ENCODE measurements around the gene ARSK. TPM values are rescaled to one million over a fixed set of nuclear protein-coding genes. Genes with fewer than 3 reads are reported as not detected.

ARSK gene
- total RNA-seq, 4 donors from 2014 or later: 5.9 to 12.2 (median 7.7) TPM

DNA sequence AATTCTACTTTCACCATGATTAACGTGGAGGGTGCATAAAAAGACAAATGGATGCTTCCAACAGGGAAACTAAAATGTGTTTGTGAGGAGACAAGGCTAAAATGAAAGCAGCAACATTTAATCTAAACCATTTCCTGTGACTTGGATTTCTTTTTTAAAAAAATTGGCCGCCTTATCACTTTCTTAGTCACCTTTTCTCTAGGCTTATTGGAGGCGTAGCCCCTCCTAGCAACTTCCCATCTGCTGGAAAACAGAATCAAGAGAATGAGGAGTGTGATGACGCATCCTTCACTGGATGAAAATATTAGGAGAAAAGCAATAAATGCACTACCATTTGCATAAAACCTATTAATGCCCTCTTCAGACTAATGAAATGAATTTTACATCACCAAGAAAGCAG lies 64.2 kb downstream of the ARSK start:
- TF ChIP-seq, protein P1, sequence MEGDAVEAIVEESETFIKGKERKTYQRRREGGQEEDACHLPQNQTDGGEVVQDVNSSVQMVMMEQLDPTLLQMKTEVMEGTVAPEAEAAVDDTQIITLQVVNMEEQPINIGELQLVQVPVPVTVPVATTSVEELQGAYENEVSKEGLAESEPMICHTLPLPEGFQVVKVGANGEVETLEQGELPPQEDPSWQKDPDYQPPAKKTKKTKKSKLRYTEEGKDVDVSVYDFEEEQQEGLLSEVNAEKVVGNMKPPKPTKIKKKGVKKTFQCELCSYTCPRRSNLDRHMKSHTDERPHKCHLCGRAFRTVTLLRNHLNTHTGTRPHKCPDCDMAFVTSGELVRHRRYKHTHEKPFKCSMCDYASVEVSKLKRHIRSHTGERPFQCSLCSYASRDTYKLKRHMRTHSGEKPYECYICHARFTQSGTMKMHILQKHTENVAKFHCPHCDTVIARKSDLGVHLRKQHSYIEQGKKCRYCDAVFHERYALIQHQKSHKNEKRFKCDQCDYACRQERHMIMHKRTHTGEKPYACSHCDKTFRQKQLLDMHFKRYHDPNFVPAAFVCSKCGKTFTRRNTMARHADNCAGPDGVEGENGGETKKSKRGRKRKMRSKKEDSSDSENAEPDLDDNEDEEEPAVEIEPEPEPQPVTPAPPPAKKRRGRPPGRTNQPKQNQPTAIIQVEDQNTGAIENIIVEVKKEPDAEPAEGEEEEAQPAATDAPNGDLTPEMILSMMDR (IDR thresholded peaks at IDR 0.05): no peak
- TF ChIP-seq POLR2A (IDR thresholded peaks at IDR 0.05): no peak
- 70 to 72% methylated on average over 4 of the region's 4 CpGs for WGBS, 2 donors
- intact Hi-C loops (cut with DNase I; ENCODE audit: low total_unique reads): no loop called here
- no peak overlapping the region for H3K4me3 ChIP-seq (ENCODE audit: low read depth, poor library complexity, severe bottlenecking)
- no peak for DNase-seq (ENCODE audit: low spot score in 2 of 2)

DNA sequence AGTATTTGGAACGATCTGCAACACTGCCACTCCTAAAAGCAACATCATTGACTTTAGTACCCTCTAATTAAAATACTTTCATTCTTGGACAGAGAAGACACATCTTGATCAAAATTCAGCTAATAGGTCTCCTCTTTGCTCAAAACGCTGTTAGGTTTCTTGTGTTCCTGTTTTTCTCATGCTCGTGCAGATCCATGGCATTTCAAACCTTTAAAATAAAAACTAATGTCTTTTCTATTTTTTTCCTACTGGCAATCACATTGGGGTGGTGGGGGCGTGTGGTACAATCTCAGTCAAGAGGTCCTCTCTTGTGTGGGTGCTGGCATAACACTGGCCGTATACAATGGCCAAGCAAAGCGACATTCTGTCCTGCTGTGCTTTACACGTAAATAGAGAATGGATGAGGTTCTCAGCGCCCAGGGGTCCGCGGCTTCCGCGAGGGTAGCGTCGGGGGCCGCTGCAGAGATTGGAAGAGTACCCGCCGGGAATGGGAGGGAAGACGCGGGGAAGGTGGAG lies 64.7 kb downstream of the ARSK start:
- TF ChIP-seq POLR2A (IDR thresholded peaks at IDR 0.05): no peak
- TF ChIP-seq, protein P1 (IDR thresholded peaks at IDR 0.05): no peak
- intact Hi-C loops (cut with DNase I; ENCODE audit: low total_unique reads): no loop called here
- H3K4me3 ChIP-seq (ENCODE audit: low read depth, poor library complexity, severe bottlenecking): no peak overlapping the region
- 9 to 11% methylated on average over 19 of the region's 19 CpGs for WGBS, 2 donors
- DNase-seq (ENCODE audit: low spot score in 2 of 2): no peak

DNA sequence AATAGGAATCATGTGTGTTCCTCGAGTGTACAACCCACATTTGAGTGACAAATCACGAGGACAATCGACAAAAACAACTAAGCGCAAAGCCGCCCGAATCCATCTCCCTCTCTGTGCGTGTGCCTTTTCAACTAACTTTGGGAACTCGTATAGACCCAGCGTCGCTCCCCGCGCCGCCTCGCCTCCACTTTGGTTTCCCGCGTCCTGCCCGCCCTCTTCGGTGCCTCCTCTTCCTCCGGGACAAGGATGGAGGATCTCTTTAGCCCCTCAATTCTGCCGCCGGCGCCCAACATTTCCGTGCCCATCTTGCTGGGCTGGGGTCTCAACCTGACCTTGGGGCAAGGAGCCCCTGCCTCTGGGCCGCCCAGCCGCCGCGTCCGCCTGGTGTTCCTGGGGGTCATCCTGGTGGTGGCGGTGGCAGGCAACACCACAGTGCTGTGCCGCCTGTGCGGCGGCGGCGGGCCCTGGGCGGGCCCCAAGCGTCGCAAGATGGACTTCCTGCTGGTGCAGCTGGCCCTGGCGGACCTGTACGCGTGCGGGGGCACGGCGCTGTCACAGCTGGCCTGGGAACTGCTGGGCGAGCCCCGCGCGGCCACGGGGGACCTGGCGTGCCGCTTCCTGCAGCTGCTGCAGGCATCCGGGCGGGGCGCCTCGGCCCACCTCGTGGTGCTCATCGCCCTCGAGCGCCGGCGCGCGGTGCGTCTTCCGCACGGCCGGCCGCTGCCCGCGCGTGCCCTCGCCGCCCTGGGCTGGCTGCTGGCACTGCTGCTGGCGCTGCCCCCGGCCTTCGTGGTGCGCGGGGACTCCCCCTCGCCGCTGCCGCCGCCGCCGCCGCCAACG lies 65.3 kb downstream of the ARSK start, which contains the start of gene GPR150:
GPR150 (plus strand) TSS at position 58 of the 840 bp plus-strand sequence; CDS start at position 247, 189 bp downstream.
- DNase-seq (ENCODE audit: low spot score in 2 of 2): peak in 1 of 2 donors; percentile 89
- TF ChIP-seq POLR2A (IDR thresholded peaks at IDR 0.05): no peak
- TF ChIP-seq, protein P1 (IDR thresholded peaks at IDR 0.05): no peak
- peak within 1 kb of the TSS; percentile 39 for H3K4me3 ChIP-seq (ENCODE audit: low read depth, poor library complexity, severe bottlenecking)
- WGBS, 2 donors: 0 to 1% methylated on average over 19 to 23 of the region's 85 CpGs
- intact Hi-C loops (cut with DNase I; ENCODE audit: low total_unique reads): no loop called here

DNA sequence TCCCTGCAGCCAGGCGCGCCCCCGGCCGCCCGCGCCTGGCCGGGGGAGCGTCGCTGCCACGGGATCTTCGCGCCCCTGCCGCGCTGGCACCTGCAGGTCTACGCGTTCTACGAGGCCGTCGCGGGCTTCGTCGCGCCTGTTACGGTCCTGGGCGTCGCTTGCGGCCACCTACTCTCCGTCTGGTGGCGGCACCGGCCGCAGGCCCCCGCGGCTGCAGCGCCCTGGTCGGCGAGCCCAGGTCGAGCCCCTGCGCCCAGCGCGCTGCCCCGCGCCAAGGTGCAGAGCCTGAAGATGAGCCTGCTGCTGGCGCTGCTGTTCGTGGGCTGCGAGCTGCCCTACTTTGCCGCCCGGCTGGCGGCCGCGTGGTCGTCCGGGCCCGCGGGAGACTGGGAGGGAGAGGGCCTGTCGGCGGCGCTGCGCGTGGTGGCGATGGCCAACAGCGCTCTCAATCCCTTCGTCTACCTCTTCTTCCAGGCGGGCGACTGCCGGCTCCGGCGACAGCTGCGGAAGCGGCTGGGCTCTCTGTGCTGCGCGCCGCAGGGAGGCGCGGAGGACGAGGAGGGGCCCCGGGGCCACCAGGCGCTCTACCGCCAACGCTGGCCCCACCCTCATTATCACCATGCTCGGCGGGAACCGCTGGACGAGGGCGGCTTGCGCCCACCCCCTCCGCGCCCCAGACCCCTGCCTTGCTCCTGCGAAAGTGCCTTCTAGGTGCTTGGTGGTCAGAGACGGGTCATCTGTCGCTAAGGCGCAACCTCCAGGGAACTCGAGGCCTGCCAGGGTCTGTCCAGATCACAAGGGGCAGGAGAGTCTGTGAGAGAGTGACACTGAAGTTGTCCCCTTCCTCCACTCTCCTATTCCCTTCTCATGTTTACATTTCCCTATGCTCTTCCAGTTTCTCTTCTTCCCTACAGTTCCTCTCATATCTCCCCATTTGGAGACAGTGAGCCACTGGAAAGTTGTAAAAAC lies 66.3 kb downstream of the ARSK start:
- intact Hi-C loops (cut with DNase I; ENCODE audit: low total_unique reads): no loop called here
- peak overlapping the region; percentile 39 for H3K4me3 ChIP-seq (ENCODE audit: low read depth, poor library complexity, severe bottlenecking)
- WGBS, 2 donors: 4 to 10% methylated on average over 22 to 39 of the region's 92 CpGs
- TF ChIP-seq, protein P1 (IDR thresholded peaks at IDR 0.05): no peak
- no peak for TF ChIP-seq POLR2A (IDR thresholded peaks at IDR 0.05)
- DNase-seq (ENCODE audit: low spot score in 2 of 2): peak in 1 of 2 donors; percentile 86

DNA sequence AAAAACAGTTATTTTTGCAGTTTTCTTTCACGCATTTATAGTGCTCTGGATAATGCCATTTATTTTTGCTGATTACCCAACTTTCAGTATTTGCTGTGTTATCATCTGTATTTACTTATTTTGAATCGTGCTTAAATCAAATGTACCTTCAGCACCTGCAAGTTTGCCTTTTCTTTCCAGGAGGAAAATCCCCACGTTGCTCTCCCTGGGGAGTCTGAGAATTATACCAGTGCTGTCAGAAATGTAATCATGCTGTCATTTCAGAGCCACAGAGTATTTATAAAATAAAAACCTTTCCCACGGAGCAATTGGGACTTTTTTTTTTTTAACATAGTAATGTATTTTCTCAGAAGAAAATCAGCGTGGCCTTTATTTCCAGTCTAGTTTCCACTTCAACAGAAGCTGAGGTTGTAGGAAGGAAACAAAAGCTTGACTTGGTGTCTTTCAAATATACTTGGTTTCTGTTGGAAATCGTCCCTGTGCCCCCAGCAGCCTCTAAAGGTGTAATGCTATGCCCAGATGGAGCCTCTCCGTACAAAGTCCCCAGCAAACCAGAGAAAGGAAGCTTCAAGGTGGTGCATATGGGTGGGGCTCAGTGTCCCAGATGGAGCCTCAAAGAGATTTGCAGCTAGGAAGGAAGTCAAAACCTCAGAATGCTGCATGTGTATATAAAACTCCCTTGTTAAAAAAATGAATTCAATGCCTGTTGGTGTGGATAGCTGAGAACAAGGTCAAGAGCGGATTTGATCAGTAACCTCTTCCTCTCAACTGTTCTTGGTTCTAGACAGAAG lies 67.1 kb downstream of the ARSK start:
- no peak for TF ChIP-seq POLR2A (IDR thresholded peaks at IDR 0.05)
- TF ChIP-seq, protein P1 (IDR thresholded peaks at IDR 0.05): no peak
- H3K4me3 ChIP-seq (ENCODE audit: low read depth, poor library complexity, severe bottlenecking): no peak overlapping the region
- no peak for DNase-seq (ENCODE audit: low spot score in 2 of 2)
- WGBS, 2 donors: 68 to 70% methylated on average over 8 of the region's 8 CpGs
- intact Hi-C loops (cut with DNase I; ENCODE audit: low total_unique reads): no loop called here
